Non-pigmented ciliary epithelial cell (primary cell): ENCODE measurements around the gene KIRREL3.
A peak's percentile ranks its signal among the peaks of the same experiment; 100 is the strongest.

ENCODE experiments used
- DNase-seq: peaks from one replicate; pipeline ENCODE4 v3.0.0-alpha.2; 2010; ENCODE audit warnings: low read depth

Gene KIRREL3

DNA sequence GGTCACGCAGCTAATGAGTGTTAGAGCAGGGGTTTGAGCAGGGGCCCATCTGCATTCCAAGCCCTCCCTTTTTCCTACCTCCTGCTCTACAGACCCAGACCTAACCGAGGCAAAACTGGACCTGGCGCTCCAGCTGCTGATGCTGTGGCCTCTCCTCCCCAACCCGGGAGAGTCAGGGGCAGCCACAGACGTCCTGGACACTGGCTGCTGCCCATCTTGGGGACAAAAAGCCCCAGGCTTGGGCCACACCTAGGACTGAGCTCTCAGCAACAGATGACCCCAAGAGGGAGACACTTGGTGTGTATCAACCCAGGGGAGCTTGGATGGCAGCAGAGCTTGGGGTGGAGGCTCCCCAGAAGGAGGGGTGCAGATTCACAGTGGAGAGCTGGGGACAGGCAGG lies 472.5 kb downstream of the KIRREL3 start:
- no peak for DNase-seq

DNA sequence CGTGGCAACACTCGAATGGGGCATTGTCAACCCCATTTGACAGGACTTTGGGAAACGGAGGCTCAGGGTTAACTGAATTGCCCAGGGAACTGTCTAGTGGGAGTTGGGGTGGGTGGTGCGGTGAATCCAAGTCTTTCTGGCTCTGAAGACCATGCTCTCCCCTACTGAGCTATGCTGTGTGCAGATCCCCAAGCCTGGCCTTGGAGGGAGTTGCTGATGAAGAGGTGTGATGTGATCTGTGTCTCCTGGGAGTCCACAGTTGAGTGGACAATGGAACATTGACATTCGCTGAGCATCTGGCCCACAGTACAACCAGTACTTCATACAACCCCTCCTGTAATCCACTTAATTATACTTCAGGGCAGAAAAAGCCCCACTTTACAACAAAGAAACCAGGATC lies 472.9 kb downstream of the KIRREL3 start:
- no peak for DNase-seq

DNA sequence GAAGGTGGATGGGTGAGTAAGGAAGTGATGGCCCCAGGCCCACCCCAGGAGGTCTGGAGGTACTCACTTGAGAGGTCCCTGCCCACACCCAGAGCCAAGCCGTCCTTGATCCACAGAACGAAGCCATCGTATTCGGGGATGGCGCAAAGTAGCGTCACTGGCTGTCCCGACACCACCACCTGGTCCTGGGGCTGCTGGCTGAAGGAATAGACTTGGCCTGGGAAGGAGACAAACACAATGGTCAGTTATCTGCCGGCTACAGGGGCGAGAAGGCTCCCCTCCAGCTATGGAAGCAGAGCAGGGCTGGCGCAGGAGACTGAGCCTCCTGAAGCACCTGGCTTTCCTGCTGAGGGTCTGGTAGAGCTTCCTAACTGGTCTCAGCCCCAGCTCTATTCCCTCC lies 474.1 kb downstream of the KIRREL3 start:
- DNase-seq = no peak

DNA sequence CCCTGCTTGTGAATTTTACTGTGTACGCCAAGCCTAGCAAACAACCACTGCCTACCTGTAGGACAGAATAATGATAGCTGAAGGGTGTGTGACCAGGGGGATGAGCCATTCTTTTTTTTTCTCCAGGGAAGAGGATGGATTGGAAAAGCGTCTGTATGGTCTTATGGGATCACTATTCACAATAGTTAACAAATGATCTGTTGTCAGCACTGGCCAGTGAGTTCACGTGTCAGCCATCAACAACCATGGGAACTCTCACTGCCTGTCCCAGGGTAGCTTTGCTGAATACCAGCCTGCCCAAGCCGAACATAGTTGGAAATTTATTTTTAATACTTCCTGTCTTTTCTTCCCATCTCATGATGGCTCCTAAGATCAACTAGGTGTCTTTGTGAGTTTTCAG lies 474.9 kb downstream of the KIRREL3 start:
- no peak for DNase-seq

DNA sequence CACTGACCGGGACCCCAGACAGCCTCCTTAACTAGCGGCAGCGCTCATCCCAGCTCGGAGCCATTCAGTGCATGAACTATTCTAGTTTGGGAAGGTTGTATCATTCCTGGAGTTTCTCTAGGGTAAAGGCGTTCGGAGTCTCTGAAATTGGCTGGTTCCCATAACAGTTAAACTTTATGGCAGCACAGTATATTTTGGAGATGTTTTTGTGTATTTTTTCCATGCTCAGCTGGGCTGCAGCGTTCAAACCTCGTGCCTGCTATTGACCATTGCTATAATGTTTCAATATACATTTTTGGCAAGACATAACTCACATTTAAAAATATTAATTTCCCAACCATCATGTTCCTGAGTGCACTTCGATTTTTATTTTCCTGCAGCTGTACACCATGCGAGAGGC lies 475.4 kb downstream of the KIRREL3 start:
- DNase-seq = no peak

DNA sequence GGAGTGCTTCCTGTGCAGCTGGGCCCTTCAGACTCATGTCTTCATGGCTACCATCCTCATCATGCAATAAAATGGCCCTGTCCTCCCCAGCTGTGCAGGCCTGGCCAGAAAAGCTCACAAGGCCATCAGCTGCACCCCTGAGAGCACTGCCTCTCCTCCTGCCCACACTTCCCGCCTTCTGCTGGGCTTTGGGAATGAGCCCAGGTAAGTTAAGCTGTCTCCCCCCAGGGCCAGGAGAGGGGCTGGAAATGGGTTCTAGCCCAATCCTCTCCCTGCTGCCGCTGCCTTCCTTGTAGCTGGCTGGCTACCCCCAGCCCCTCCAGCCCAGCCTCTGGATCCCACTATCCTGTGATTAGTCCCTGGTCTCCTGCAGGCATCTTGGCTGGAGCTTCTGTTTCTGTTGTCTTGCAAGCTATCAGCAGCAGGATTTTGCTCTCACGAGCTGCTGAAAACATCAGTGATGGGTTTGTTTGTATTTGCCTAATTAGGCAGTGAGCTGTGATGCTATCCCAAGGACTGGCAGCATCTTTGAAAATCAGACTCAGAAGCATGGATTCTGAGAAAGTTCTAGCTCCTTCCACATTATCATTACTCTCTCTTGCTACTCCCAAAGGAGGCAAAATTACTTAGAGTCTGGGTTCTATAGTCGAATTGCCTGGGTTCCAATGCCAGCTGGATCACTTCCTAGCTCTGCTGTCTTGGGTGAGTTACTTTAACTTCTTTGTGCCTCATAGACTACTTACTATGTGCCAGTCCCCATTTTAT lies 476.9 kb downstream of the KIRREL3 start:
- no peak for DNase-seq

DNA sequence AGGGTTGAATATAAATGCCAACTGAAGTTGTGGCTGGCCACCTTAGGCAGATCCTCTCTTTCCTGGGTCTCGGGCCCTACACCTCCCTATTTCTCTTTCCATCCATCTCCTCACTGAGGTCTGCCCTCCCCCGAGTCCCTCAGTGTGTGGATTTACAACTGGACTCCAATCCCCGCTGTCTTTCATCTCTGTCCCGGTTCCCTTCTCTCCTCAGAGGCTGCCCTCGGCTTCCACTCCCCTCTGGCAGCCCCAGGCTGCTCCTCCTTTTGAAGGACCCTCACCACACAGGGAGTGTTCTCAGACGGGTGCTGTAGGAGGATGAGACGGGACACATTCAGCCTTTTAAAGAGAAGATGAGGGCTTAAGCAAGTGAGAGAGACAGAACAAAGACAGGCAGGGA lies 478.0 kb downstream of the KIRREL3 start:
- DNase-seq = no peak

DNA sequence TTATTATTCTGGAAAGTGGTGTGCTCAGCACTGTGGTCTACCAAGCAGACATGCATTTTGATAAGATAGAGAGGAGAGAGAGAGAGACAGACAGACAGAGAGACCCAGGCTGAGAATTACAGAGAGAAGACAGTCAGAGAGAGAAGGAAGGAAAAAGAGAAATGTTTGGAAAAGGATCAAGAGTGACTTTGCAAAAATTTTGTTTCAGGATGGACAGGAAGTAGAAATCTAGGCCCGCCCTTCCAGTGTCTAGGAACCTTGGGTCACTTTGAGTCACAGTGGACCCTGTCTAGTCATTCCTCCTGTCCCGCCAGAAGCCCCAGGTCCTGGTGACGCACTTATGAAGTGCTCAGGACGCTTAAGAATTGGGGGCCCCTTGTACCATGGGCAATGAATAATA lies 478.4 kb downstream of the KIRREL3 start:
- no peak for DNase-seq

DNA sequence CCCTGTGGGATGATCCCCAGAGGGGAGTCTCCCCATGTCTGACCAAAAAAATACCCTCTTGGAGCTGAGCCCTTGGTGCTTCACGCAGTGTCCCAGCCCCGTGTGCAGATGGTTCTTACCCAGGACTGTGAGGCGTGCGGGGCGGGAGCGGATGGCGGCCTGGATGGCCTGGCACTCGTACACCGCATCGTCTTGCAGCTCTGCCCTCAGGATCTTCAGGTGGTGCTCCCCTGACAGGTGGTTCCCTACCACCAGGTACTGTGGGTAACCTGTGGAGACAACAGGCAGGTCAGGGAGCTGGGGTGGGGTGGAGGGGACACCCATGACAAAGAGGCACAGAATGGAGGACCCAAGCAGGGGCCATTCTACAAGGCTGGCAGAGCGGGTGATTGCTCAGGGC lies 479.4 kb downstream of the KIRREL3 start:
- DNase-seq = no peak

DNA sequence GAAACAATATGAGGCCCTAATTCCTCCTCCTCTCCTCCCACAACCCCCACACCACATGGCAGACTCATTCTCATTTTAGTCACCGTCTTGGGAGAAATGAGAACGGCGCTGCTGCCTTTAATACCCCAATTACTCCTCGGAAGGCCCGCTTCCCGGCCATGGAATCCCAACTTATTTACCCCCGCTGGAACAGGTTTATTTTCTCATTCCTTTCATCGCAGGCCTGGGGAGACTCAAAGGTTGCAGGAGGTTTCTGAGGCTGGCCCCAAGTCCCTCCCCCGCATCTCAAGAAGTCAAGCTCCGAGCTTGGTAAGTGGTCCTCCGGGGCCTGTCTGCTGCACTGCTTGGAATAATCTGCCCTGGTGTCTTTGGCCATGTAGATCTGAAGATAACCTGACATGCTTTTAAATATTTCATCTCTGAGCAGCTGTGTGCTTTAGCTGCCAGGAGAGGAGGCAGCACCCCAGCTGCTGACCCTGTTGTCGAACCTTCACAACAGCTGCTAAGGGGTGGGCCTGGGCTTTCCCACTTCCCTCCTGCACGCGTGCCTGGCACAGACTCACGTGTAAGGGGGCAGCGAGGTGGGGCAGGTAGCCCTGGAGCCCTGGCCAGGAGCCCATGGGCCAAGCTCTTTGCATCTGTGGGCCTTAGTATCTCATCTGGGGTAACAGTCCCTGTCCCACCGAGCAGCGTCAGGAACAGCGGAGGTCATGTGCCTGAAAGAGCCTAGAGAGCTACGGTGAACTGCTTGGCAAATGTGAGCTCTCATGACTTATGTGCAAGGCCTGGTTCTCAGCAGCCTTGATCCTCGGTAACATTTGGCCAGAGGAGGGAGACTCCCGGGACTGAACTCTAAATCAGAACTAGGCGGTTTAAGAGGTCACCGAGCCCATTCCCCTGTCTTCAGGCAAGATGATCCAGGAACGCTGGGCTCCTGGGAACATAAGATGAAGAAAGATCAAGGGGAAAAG lies 480.5 kb downstream of the KIRREL3 start:
- no peak for DNase-seq

DNA sequence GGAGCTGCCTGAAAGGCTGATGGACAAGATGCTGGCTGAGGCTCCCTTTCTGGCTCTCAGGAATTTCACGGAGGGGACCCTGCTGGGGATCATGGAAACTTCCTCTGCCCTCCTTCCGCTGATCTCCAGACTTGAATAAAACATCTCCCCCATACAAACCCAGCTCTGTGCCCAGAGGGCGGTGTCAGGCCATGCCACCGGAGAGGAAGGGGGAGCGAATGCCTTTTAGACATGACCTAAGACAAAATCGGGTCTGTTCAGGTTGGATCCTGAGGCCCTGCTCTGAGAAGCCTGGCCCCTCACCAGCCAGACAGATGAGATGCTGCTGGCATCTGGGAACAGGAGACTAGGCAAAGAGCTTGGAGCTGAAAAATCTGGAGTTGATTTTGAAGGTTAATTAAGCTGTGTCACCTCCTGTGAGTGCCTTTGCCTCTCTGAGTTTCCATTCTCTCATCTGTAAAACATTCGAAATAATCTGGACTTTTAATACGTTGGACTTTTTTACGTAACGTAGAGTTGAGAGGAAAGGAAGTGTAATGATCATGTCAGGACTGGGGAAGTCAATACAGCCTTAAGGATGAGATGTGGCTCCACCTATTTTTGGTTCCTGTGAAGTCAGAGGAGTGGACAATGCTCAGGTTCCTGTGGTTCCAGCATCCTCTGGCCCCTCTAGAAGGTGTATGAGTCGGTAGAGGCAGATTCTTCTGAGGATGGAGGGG lies 481.4 kb downstream of the KIRREL3 start:
- no peak for DNase-seq

DNA sequence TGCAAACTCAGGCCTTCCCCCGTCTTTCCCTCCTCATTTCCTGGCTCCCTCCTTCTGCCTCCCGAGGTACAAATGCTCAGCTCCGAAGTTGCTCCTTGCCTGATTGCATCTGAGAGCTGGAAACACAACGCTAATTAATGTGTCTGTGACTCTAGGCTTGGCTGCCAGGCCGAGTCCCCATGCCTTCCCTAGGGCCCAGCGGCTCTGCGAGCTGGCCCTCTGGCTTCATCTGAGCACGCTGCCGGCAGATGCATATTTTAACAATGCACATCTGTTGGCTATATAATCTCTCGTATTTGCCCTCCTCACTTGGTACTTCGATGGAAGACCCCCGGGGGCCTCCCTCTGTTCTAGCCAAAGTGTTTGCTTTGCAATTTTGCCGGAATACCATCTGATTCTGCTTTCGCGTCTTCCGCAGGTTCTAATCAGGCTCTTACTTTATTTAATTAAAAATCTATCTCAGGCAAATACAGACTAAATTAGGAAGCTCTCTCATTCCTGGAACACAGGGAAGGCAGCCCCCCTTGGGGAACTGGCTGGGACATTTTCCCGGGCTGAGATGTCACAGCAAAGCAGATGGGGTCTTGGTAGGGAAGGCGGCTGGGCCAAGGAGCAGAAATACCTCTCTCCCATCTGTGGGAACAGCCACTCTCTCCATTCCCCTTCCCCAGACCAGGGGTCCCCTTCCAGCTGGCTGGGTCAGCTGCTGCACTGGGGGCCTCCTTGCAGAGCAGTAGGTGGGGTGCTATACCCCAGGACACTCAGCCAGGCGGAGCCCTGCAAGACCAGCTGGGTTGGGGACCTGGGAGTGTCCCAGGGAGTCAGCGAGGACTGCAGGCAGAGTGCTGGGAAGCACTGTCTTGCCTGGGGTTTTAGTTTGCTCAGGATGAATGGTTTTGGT lies 482.2 kb downstream of the KIRREL3 start:
- DNase-seq = no peak

DNA sequence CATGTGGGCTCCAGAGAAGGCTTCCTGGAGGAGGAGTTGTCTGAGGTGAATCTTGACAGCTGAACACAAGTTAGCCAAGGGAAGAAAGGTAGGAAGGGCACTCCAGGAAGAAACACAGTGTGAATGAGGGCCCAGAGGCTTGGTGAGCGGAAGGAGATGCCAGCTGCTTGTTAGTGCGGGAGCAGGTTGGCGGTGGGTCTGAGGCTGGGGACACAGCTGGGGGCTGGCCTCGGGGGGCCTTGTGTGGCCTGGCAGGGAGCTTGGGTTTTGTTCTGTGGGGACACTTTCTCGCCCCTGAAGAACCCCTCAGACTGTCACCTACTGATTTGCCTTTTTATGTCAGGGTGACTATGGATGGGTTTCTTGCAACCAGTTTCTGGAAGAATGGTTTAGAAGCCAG lies 485.1 kb downstream of the KIRREL3 start:
- DNase-seq = no peak

DNA sequence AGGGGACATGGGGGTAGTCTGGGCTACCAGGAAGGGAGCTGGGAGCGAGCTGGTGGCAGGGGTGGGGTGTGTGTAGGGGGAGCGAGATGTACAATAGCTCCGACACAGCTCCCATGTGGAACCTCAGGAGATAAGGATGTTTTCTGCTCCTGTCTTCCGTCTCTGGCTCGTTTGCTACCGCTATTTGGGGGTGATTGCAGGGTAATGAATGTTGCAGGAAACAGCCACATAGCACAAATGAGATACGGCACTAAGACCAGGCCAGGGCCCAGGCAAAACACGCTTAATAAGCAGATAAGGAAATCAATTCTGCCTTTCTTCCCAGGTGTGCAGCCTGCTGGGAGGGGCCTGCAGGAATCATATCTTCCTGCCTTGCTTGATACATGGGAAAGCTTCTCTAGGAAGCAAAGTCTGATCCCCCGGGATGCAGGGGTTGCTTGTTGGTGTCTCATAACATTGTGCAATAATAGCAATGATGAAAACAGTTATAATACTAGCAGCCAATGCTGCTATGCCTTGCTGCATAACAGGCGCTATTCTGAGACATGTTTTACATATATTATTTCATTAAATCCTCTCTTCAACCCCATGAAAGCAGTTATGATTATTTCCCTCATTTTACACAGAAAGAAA lies 486.4 kb downstream of the KIRREL3 start:
- no peak for DNase-seq

DNA sequence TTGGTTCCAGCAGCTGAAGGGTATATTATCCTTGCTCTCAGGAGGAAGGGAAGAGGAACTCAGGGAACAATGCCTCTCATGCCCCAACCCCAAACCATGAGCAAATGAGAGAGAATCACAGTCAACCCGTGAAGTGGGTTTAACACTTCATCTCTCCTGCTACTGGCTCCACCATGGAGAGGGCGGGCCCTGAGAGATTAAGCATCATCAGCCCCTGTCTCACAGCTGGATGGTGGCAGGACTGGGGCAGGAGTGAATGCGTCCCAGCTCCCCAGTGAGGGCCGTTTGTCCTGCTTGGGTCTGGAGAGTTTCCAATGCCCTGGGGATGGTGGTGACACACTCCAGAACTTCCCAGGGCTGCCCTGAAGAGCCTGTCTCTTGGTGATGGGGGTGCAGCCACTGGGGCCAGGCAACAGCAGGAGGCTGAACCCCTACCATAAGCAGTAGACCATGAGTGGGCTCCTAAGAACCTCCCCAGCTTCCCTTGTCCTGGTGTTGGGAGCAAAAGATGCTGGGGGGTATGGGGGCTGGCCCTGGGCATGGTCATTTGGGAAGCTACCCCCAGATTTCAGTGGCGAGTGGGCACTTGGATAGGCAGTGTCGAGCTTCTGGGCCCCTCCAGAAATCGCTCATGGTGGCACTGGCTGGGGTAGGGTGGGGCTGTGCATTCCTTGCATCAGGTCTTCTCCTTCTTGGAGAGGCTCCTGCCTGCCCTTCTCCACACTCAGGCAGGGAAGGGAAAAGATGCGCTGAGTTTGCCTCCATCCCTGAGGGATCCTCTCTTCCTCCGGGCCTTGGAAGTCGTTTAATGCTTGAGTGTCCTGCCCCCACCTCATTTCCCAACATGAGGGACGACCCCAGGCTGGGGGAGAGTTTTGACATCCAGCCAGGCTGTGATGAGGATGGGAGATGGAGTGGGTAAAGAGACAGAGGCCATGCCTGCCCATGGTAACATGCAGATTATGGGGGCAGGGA lies 487.5 kb downstream of the KIRREL3 start:
- DNase-seq = no peak

DNA sequence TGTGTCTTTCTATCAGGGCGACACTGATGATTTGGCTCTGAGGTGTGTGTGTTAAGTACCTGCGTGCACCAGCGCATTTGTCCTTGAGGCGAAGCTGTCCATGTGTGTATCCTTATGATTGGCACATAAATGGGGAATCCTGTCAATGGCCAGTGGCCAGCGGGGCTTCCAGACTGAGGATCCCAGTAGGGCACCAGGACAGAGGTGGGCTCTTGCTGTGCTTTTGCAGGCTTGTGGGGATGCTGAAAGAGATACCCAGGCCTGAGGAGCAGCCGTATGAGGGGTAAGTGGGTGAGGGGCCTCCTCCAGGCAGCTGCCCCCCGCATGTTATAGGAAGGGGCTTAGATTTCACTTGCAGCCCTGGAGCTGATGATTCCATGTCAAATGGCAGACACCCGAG lies 488.3 kb downstream of the KIRREL3 start:
- no peak for DNase-seq

DNA sequence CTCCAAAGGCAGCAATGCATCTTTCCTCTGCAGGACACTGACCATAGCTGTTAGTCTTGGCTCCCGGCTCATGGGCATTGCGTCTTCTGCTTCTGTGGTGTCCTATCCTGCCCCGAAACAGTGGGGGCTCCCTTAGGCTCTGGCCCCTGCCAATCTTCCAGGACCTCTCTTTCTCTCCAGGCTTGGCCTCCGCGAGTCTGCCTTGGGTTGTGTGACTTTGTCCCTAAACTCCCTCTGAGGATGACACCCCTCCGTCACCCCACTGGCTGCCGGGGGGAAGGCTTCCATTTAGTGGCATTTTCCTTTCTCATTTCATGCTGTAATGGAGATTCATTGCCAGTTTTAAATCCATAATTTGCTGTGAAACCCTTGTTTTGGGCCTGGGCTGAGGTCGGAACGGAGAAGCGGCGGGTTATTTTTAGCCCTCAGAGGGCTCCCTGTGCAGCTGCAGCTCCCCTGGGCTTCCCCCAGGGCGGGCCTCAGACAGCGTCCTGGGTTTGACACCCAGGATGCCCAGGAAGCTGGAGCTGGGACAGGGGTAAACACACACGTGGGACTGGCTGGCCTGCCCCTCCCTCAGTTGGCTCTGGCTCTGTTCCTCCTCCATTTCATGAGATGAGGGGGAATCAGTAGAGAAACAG lies 489.0 kb downstream of the KIRREL3 start:
- DNase-seq = no peak

DNA sequence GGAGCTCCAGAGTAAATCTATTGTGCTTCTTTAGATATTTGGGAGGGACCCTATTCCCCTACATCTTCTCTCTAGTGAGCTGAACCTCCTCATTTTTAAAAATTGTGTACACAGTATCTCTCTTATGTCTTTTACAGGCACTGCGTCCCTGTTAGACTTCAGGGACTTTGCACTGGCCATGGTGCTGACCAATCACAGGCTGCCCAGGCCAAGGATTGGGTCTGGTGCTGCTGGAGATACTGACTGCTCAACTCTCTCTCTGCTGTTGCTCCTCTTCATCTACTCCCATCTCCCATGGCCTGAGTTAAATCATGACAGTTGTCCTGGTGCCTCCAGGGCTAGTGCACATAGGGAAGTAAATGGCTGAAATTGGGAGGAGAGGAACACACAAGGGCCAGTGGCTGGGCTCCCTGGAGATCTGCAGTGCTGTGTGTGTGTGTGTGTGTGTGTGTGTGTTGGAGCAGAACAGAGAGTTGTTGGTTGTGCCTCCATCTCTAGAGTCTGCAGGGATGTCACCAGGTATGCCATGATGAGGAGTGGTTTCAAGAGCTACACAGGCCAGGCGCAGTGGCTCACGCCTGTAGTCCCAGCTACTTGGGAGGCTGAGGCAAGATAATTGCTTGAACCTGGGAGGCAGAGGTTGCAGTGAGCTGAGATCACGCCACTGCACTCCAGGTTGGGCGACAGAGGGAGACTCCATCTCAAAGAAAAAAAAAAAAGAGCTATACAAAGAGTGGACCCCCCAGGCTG lies 489.8 kb downstream of the KIRREL3 start:
- DNase-seq = peak; percentile 1

DNA sequence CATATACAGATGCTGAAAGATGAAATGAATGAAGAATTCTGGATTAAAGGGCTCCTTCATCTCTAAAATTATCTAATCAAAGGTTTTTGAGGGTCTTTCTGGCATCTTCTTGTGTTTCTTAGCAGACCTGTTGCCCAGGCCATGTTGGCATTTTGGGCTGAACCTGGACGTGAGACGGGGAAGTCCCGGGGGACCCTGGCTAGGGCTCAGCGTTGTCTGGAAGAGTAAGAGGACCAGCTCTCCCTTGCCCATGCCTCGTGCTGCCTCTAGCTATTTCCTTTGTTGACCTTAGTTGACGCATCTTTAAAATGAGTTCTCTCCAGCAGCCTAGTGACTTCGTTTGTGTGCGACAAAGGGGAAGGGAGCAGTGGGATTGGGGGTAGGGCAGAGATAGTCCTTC lies 492.9 kb downstream of the KIRREL3 start:
- DNase-seq = no peak
